Hematopoietic multipotent progenitor cell treated with erythropoietin and hydrocortisone succinate and interleukin-3 and kit ligand, for 17 days (in vitro differentiated cells): ENCODE results near the gene PNMA6E.

ENCODE experiments used
- DNase-seq: peaks from one replicate; pipeline ENCODE4 v3.0.0-alpha.2; 2015; ENCODE audit warnings: low spot score

PNMA6E gene

GRCh38 chrX:153349952-153350351, 51.2 kb downstream of the PNMA6E start:
- DNase-seq, result no peak

GRCh38 chrX:153348421-153348820, 52.7 kb downstream of the PNMA6E start:
- DNase-seq, result no peak

- no peak for DNase-seq
These were observed 53.6 kb downstream of the PNMA6E start for GRCh38 chrX:153347530-153347929.
